ENCODE data around the gene GLB1L. TPM values are rescaled to one million over a fixed set of nuclear protein-coding genes. Genes with fewer than 3 reads are reported as not detected.

Gene GLB1L
- total RNA-seq, 3 donors from 2014 or later = 4.2 to 10.8 (median 5.8) TPM

DNA sequence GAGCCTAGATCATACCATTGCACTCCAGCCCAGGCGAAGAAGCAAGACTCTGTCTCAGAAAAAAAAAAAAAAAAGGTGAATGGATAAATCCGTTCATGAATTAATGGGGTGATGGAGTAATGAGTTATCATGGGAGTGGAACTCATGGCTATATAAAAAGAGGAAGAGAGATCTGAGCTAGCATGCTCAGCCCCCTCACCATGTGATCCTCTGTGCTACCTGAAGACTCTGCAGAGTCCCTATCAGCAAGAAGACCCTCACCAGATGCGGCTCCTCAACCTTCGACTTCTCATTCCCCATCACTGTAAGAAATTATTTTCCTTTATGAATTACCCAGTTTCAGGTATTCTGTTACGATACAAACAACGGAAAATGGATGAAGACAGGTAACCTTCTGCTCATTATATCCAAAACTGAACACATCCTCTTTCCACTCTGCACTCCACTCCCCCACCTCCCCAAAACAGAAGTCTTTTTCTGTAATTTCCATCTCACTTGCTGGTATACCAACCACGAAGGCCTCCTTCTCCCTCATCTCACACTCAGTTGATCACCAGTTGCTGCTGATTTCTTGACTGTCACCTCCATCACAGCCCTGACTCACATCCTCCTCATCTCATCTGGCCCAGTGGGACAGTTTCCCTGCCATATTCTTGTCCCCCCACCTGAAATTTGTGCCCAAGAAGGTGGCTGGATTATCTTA lies 58.3 kb downstream of the GLB1L start:
- H3K4me3 ChIP-seq = no peak overlapping the region
- ATAC-seq (no peak), DNase-seq (no peak)
- H3K4me1 ChIP-seq (ENCODE audit: low read depth) = peaks cover 21% of the 10 kb centered on the region
- no peaks in the 10 kb centered on the region for H3K36me3 ChIP-seq (ENCODE audit: low read depth)
- H3K9me3 ChIP-seq = no peaks in the 10 kb centered on the region
- TF ChIP-seq, protein P1, sequence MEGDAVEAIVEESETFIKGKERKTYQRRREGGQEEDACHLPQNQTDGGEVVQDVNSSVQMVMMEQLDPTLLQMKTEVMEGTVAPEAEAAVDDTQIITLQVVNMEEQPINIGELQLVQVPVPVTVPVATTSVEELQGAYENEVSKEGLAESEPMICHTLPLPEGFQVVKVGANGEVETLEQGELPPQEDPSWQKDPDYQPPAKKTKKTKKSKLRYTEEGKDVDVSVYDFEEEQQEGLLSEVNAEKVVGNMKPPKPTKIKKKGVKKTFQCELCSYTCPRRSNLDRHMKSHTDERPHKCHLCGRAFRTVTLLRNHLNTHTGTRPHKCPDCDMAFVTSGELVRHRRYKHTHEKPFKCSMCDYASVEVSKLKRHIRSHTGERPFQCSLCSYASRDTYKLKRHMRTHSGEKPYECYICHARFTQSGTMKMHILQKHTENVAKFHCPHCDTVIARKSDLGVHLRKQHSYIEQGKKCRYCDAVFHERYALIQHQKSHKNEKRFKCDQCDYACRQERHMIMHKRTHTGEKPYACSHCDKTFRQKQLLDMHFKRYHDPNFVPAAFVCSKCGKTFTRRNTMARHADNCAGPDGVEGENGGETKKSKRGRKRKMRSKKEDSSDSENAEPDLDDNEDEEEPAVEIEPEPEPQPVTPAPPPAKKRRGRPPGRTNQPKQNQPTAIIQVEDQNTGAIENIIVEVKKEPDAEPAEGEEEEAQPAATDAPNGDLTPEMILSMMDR (IDR thresholded peaks at IDR 0.05) = no peak
- intact Hi-C loops (cut with DNase I, micrococcal nuclease) = no loop called here

Small RNA genes lying within 50 kb of the gene (microRNA-seq; reads per million reads assigned to microRNA genes)
- gene MIR153-1 = not detected

Other genes with a start within 250 kb of the GLB1L start
- gene CFAP65, start 203.9 kb downstream of the GLB1L start, total RNA-seq = under 1 TPM; 0.09 to 0.46 (median 0.27) TPM
- 10 to 100 TPM; 31.0 to 91.2 (median 57.6) TPM for gene IHH, start 184.5 kb downstream of the GLB1L start, total RNA-seq
- gene NHEJ1, start 84.6 kb downstream of the GLB1L start, total RNA-seq = 10 to 100 TPM; 31.9 to 63.6 (median 41.7) TPM
- gene SLC23A3, start 75.4 kb downstream of the GLB1L start, total RNA-seq = 10 to 100 TPM in 1 of 3 donors, 1 to 10 TPM in 2; 5.8 to 13.6 (median 7.6) TPM
- 100 to 1,000 TPM in 2 of 3 donors, 10 to 100 TPM in 1; 90.4 to 138 (median 110) TPM for gene CNPPD1, start 68.5 kb downstream of the GLB1L start, total RNA-seq
- 100 to 1,000 TPM; 110 to 159 (median 110) TPM for gene RETREG2, start 67.2 kb downstream of the GLB1L start, total RNA-seq
- 10 to 100 TPM; 59.6 to 88.5 (median 66.0) TPM for gene ZFAND2B, start 38.7 kb downstream of the GLB1L start, total RNA-seq
- 10 to 100 TPM in 2 of 3 donors, 1 to 10 TPM in 1; 6.7 to 21.3 (median 10.4) TPM for gene ABCB6, start 26.5 kb downstream of the GLB1L start, total RNA-seq
- gene ATG9A, start 15.8 kb downstream of the GLB1L start, total RNA-seq = 10 to 100 TPM; 51.9 to 74.3 (median 63.4) TPM
- 10 to 100 TPM; 38.6 to 65.2 (median 47.1) TPM for gene ANKZF1, start 15.6 kb downstream of the GLB1L start, total RNA-seq
- 10 to 100 TPM; 29.7 to 37.3 (median 32.7) TPM for gene STK16, start within 50 bp of the GLB1L start, total RNA-seq
- not detected for gene TUBA4B, start 7.8 kb upstream of the GLB1L start, total RNA-seq
- 10 to 100 TPM; 69.7 to 75.3 (median 75.0) TPM for gene TUBA4A, start 8.5 kb upstream of the GLB1L start, total RNA-seq
- 10 to 100 TPM; 61.0 to 71.0 (median 68.7) TPM for gene DNAJB2, start 33.9 kb upstream of the GLB1L start, total RNA-seq
- gene PTPRN, start 64.0 kb upstream of the GLB1L start, total RNA-seq = 10 to 100 TPM in 1 of 3 donors, 1 to 10 TPM in 1, under 1 TPM in 1; 0.72 to 13.0 (median 1.0) TPM
- not detected for gene RESP18, start 87.3 kb upstream of the GLB1L start, total RNA-seq
- gene DNPEP, start 142.5 kb upstream of the GLB1L start, total RNA-seq = 100 to 1,000 TPM in 2 of 3 donors, 10 to 100 TPM in 1; 75.7 to 127 (median 125) TPM
- gene DES, start 172.9 kb upstream of the GLB1L start, total RNA-seq = 1,000 to 10,000 TPM in 1 of 3 donors, 100 to 1,000 TPM in 1, 10 to 100 TPM in 1; 65.4 to 4,715 (median 359) TPM
- 100 to 1,000 TPM in 1 of 3 donors, 10 to 100 TPM in 1, 1 to 10 TPM in 1; 7.9 to 242 (median 22.2) TPM for gene SPEG, start 189.4 kb upstream of the GLB1L start, total RNA-seq

Measured in mucosa of descending colon (tissue), 3 donors.